Karpas-422 (cell line): ENCODE results near the gene MPEG1. TPM values are rescaled to one million over a fixed set of nuclear protein-coding genes. Genes with fewer than 3 reads are reported as not detected.

Experiments used
- DNase-seq: peaks from one replicate; pipeline ENCODE4 v3.0.0-alpha.2; 2015
- H2AFZ ChIP-seq: fragments of 200-600 bp; sonication (generic); 2 replicates; pipeline ENCODE4 v1.6.1; 2014; ENCODE audit warnings: antibody characterized with exemption, low read length, mixed read lengths
- H3K27ac ChIP-seq: fragments of 200-600 bp; sonication (generic); 2 replicates; pipeline ENCODE4 v1.5.1; 2014; ENCODE audit warnings: mild to moderate bottlenecking, low read length, moderate library complexity
- H3K27me3 ChIP-seq: fragments of 200-600 bp; sonication (generic); 2 replicates; pipeline ENCODE4 v1.6.1; 2014; ENCODE audit warnings: low read length, mixed read lengths
- H3K36me3 ChIP-seq: fragments of 200-600 bp; sonication (generic); 2 replicates; pipeline ENCODE4 v1.6.1; 2014; ENCODE audit warnings: low read length, mixed read lengths; ENCODE audit not compliant: insufficient read depth
- H3K4me1 ChIP-seq: fragments of 200-600 bp; sonication (generic); 2 replicates; pipeline ENCODE4 v1.6.1; 2014; ENCODE audit warnings: mild to moderate bottlenecking, low read length, mixed read lengths
- H3K4me2 ChIP-seq: fragments of 200-600 bp; sonication (generic); 2 replicates; pipeline ENCODE4 v1.6.1; 2014; ENCODE audit warnings: low read length, low read depth, mild to moderate bottlenecking; ENCODE audit not compliant: poor library complexity, severe bottlenecking
- H3K4me3 ChIP-seq: fragments of 200-600 bp; sonication (generic); 2 replicates; pipeline ENCODE4 v1.5.1; 2014; ENCODE audit warnings: mild to moderate bottlenecking, antibody characterized with exemption, low read length, mixed read lengths
- H3K79me2 ChIP-seq: fragments of 200-600 bp; sonication (generic); 2 replicates; pipeline ENCODE4 v1.6.1; 2014; ENCODE audit warnings: mild to moderate bottlenecking, low read length, mixed read lengths
- H3K9ac ChIP-seq: fragments of 200-600 bp; sonication (generic); 2 replicates; pipeline ENCODE4 v1.6.0; 2014; ENCODE audit warnings: low read length
- H3K9me2 ChIP-seq: fragments of 200-600 bp; sonication (generic), shearing (Covaris generic); replicated peaks from 2 replicates; pipeline ENCODE4 v1.6.0; 2014; ENCODE audit warnings: mild to moderate bottlenecking, low read length, moderate library complexity; ENCODE audit not compliant: insufficient read depth
- H3K9me3 ChIP-seq: fragments of 300-700, 200-600 bp; sonication (generic); 2 replicates; pipeline ENCODE4 v1.6.1; 2014; ENCODE audit warnings: low read length, mixed read lengths
- H4K20me1 ChIP-seq: fragments of 200-600 bp; sonication (generic); 2 replicates; pipeline ENCODE4 v1.6.1; 2014; ENCODE audit warnings: mild to moderate bottlenecking, antibody characterized with exemption, low read length, low read depth; ENCODE audit not compliant: insufficient read depth
- total RNA-seq: library from RNA; depleted of rRNA; stranded (reverse); fragments of >200 nt; shearing (Covaris generic); gene quantifications from 2 replicates; pipeline ENCODE4 v1.2.3, GENCODE V29; 2014; ENCODE audit warnings: low replicate concordance; rRNA removed

The MPEG1 gene
- total RNA-seq: 59.6 and 80.0 TPM in 2 replicates

- peak within 1 kb of the TSS; percentile 80 for H3K27ac ChIP-seq
- H3K9me2 ChIP-seq: no peaks in the 10 kb centered on the region
- H3K79me2 ChIP-seq: no peaks in the 10 kb centered on the region
- H3K36me3 ChIP-seq: no peaks in the 10 kb centered on the region
- peak within 1 kb of the TSS; percentile 56 for H3K4me3 ChIP-seq
- H3K4me2 ChIP-seq: peak within 1 kb of the TSS; percentile 60
- no peaks in the 10 kb centered on the region for H3K27me3 ChIP-seq
- H2AFZ ChIP-seq: no peak within 1 kb of the TSS
- peak within 1 kb of the TSS; percentile 55 for H3K9ac ChIP-seq
- no peaks in the 10 kb centered on the region for H3K9me3 ChIP-seq
- H4K20me1 ChIP-seq: no peaks in the 10 kb centered on the region
- peaks cover 98% of the 10 kb centered on the region for H3K4me1 ChIP-seq
- DNase-seq: peak; percentile 91
Measured at GRCh38 chr11:59212744-59213631, at the start of gene MPEG1. Gene MPEG1 (minus strand): TSS chr11:59212927. CDS start chr11:59212865, 62 bp downstream.

- H3K79me2 ChIP-seq: no peaks in the 10 kb centered on the region
Measured at GRCh38 chr11:59262177-59262818, 49.6 kb upstream of the MPEG1 start.

GRCh38 chr11:59261150-59261549, 48.4 kb upstream of the MPEG1 start:
- Histone ChIP-seq H3K4me2 (no peak overlapping the region), H3K4me1 (peaks cover 34% of the 10 kb centered on the region), H3K4me3 (no peak overlapping the region), H3K27me3 (no peaks in the 10 kb centered on the region), H3K9me2 (no peaks in the 10 kb centered on the region), H3K36me3 (no peaks in the 10 kb centered on the region), H3K27ac (no peak overlapping the region), H3K9me3 (no peaks in the 10 kb centered on the region), H2AFZ (no peak overlapping the region), H3K79me2 (no peaks in the 10 kb centered on the region), H3K9ac (no peak overlapping the region), H4K20me1 (no peaks in the 10 kb centered on the region)
- no peak for DNase-seq

More at GRCh38 chr11:59262177-59262818, 49.6 kb upstream of the MPEG1 start:
- Histone ChIP-seq H3K9me2 (no peaks in the 10 kb centered on the region), H2AFZ (no peak overlapping the region), H3K27ac (no peak overlapping the region), H4K20me1 (no peaks in the 10 kb centered on the region), H3K36me3 (no peaks in the 10 kb centered on the region), H3K4me3 (no peak overlapping the region), H3K4me2 (no peak overlapping the region), H3K9ac (no peak overlapping the region), H3K27me3 (no peaks in the 10 kb centered on the region), H3K9me3 (no peaks in the 10 kb centered on the region), H3K4me1 (peaks cover 45% of the 10 kb centered on the region)
- no peak for DNase-seq

GRCh38 chr11:59259867-59260475, 47.2 kb upstream of the MPEG1 start:
- peak overlapping the region; percentile 29; the same call in 1 of the 2 replicates for H3K9ac ChIP-seq
- H3K4me2 ChIP-seq: no peak overlapping the region
- H3K27ac ChIP-seq: no peak overlapping the region
- H3K27me3 ChIP-seq: no peaks in the 10 kb centered on the region
- no peak overlapping the region for H2AFZ ChIP-seq
- peak; percentile 49 for DNase-seq
- H3K4me3 ChIP-seq: no peak overlapping the region
- H3K4me1 ChIP-seq: peaks cover 31% of the 10 kb centered on the region
- no peaks in the 10 kb centered on the region for H3K36me3 ChIP-seq
- H4K20me1 ChIP-seq: no peaks in the 10 kb centered on the region
- H3K79me2 ChIP-seq: no peaks in the 10 kb centered on the region
- no peaks in the 10 kb centered on the region for H3K9me3 ChIP-seq
- H3K9me2 ChIP-seq: no peaks in the 10 kb centered on the region

GRCh38 chr11:59259047-59259446, 46.3 kb upstream of the MPEG1 start:
- no peaks in the 10 kb centered on the region for H3K36me3 ChIP-seq
- H3K27me3 ChIP-seq: no peaks in the 10 kb centered on the region
- DNase-seq: no peak
- no peak overlapping the region for H3K4me3 ChIP-seq
- H3K9me3 ChIP-seq: no peaks in the 10 kb centered on the region
- no peak overlapping the region for H2AFZ ChIP-seq
- H3K4me2 ChIP-seq: no peak overlapping the region
- no peak overlapping the region for H3K27ac ChIP-seq
- H3K9ac ChIP-seq: no peak overlapping the region
- no peaks in the 10 kb centered on the region for H4K20me1 ChIP-seq
- H3K4me1 ChIP-seq: peaks cover 23% of the 10 kb centered on the region
- no peaks in the 10 kb centered on the region for H3K79me2 ChIP-seq
- H3K9me2 ChIP-seq: no peaks in the 10 kb centered on the region

GRCh38 chr11:59255281-59255680, 42.6 kb upstream of the MPEG1 start:
- Histone ChIP-seq H4K20me1 (no peaks in the 10 kb centered on the region), H2AFZ (no peak overlapping the region), H3K79me2 (no peaks in the 10 kb centered on the region), H3K9ac (no peak overlapping the region), H3K9me3 (no peaks in the 10 kb centered on the region), H3K4me1 (peaks cover 9% of the 10 kb centered on the region), H3K27ac (no peak overlapping the region), H3K4me2 (no peak overlapping the region), H3K4me3 (no peak overlapping the region), H3K36me3 (no peaks in the 10 kb centered on the region), H3K27me3 (no peaks in the 10 kb centered on the region), H3K9me2 (no peaks in the 10 kb centered on the region)
- DNase-seq: no peak

- H3K4me2 ChIP-seq: no peak overlapping the region
- no peak overlapping the region for H2AFZ ChIP-seq
- no peaks in the 10 kb centered on the region for H3K4me1 ChIP-seq
- no peaks in the 10 kb centered on the region for H3K27me3 ChIP-seq
- H3K4me3 ChIP-seq: no peak overlapping the region
- H3K9ac ChIP-seq: no peak overlapping the region
- H4K20me1 ChIP-seq: no peaks in the 10 kb centered on the region
- no peaks in the 10 kb centered on the region for H3K79me2 ChIP-seq
- H3K9me3 ChIP-seq: no peaks in the 10 kb centered on the region
- H3K27ac ChIP-seq: no peak overlapping the region
- no peaks in the 10 kb centered on the region for H3K9me2 ChIP-seq
- DNase-seq: no peak
- no peaks in the 10 kb centered on the region for H3K36me3 ChIP-seq
Measured at GRCh38 chr11:59254286-59254685, 41.6 kb upstream of the MPEG1 start.

GRCh38 chr11:59253001-59253400, 40.3 kb upstream of the MPEG1 start:
- Histone ChIP-seq H4K20me1 (no peaks in the 10 kb centered on the region), H3K9me2 (no peaks in the 10 kb centered on the region), H3K4me1 (no peaks in the 10 kb centered on the region), H3K36me3 (no peaks in the 10 kb centered on the region), H3K79me2 (no peaks in the 10 kb centered on the region), H3K4me2 (no peak overlapping the region), H2AFZ (no peak overlapping the region), H3K9ac (no peak overlapping the region), H3K4me3 (no peak overlapping the region), H3K9me3 (no peaks in the 10 kb centered on the region), H3K27ac (no peak overlapping the region), H3K27me3 (no peaks in the 10 kb centered on the region)
- no peak for DNase-seq
